ENCODE measurements around the gene PDRG1.

PDRG1 gene

GRCh38 chr20:31903627-31904386, 48.0 kb downstream of the PDRG1 start:
- Histone ChIP-seq H3K4me1 (no peaks in the 10 kb centered on the region), H3K9me3 (no peaks in the 10 kb centered on the region), H3K27ac (no peak overlapping the region), H3K36me3 (no peaks in the 10 kb centered on the region), H3K4me3 (no peak overlapping the region), H3K27me3 (no peaks in the 10 kb centered on the region)
- DNase-seq, result no peak
- intact Hi-C loops (cut with DNase I; ENCODE audit: low total_unique reads), result no loop called here
- no peak for TF ChIP-seq CTCF (IDR thresholded peaks at IDR 0.05)

- intact Hi-C loops (cut with DNase I; ENCODE audit: low total_unique reads), result no loop called here
- Histone ChIP-seq H3K4me3 (no peak overlapping the region), H3K4me1 (no peaks in the 10 kb centered on the region), H3K36me3 (no peaks in the 10 kb centered on the region), H3K27me3 (no peaks in the 10 kb centered on the region), H3K27ac (no peak overlapping the region), H3K9me3 (no peaks in the 10 kb centered on the region)
- DNase-seq, result no peak
- no peak for TF ChIP-seq CTCF (IDR thresholded peaks at IDR 0.05)
These were observed 50.2 kb downstream of the PDRG1 start for GRCh38 chr20:31901615-31902014.

GRCh38 chr20:31897541-31897940, 54.3 kb downstream of the PDRG1 start:
- no peak for TF ChIP-seq CTCF (IDR thresholded peaks at IDR 0.05)
- H3K27ac ChIP-seq, result no peak overlapping the region
- intact Hi-C loops (cut with DNase I; ENCODE audit: low total_unique reads), result no loop called here
- H3K36me3 ChIP-seq, result no peaks in the 10 kb centered on the region
- no peaks in the 10 kb centered on the region for H3K9me3 ChIP-seq
- DNase-seq, result no peak
- H3K4me1 ChIP-seq, result peaks cover 0 to 11% (median 4%) of the 10 kb centered on the region in 4 donors
- H3K4me3 ChIP-seq, result no peak overlapping the region
- no peaks in the 10 kb centered on the region for H3K27me3 ChIP-seq

- no peak for TF ChIP-seq CTCF (IDR thresholded peaks at IDR 0.05)
- Histone ChIP-seq H3K4me3 (no peak overlapping the region), H3K36me3 (no peaks in the 10 kb centered on the region), H3K27me3 (no peaks in the 10 kb centered on the region), H3K27ac (peak overlapping the region in 1 of 2 donors; percentile 76), H3K4me1 (peaks cover 0 to 11% (median 4%) of the 10 kb centered on the region in 4 donors), H3K9me3 (no peaks in the 10 kb centered on the region)
- intact Hi-C loops (cut with DNase I; ENCODE audit: low total_unique reads), result no loop called here
- DNase-seq, result no peak
These were observed 55.8 kb downstream of the PDRG1 start for GRCh38 chr20:31896049-31896448.

GRCh38 chr20:31894980-31895675, 56.7 kb downstream of the PDRG1 start:
- no peak for TF ChIP-seq CTCF (IDR thresholded peaks at IDR 0.05)
- Histone ChIP-seq H3K9me3 (no peaks in the 10 kb centered on the region), H3K4me1 (peaks cover 0 to 11% (median 4%) of the 10 kb centered on the region in 4 donors), H3K27ac (peak overlapping the region; percentile 37 to 76), H3K27me3 (no peaks in the 10 kb centered on the region), H3K4me3 (no peak overlapping the region), H3K36me3 (no peaks in the 10 kb centered on the region)
- DNase-seq, result peak; percentile 83 to 84
- intact Hi-C loops (cut with DNase I; ENCODE audit: low total_unique reads), result no loop called here

Data from tibial artery (tissue), 4 donors.